ENCODE data around the gene GDI1.
"Not testable (repeated sequence)": the region's sequence is repeated elsewhere in the genome, so short reads cannot be mapped to it uniquely, and the experiment has no call there.

The GDI1 gene

DNA sequence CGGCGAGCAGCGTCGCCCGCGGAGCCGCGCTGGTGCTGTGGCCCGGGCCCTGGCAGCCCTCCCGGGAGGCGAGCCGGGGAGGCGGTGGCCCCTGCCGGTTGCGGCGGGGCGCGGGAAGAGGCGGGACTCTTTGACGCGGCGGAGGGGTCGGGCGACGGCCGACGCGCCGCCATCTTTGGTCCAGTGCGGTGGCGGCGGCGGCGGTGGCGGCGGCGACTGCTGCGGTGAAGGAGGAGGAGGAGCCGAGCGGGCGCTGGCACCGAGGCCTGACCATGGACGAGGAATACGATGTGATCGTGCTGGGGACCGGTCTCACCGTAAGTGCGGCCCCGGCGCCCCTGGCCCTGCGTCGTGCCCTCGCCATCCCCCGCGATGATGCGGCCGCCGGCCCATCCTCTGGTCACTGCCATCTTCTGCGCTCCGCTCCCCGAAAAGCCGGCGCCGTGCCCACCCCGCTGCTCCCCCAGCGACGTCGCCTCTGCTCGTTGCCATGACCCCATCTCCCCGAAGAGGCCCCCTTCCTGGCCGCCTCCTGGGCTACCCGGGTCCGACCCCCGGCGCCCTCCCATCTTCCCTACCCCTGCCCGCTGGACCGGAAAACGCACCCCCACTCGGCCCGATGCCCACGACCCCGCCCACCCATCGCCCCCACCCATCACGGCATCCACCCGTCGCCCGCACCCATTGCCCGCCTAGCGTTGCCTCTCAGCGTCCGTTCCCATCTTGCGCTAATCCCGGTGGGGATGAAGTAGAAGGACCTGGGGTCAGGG lies at the start of gene GDI1:
Gene GDI1 (plus strand): TSS at position 172 of the 770 bp plus-strand sequence. CDS start 101 bp downstream, at position 273.
- peak; percentile 71 for DNase-seq (ENCODE audit: low spot score)

DNA sequence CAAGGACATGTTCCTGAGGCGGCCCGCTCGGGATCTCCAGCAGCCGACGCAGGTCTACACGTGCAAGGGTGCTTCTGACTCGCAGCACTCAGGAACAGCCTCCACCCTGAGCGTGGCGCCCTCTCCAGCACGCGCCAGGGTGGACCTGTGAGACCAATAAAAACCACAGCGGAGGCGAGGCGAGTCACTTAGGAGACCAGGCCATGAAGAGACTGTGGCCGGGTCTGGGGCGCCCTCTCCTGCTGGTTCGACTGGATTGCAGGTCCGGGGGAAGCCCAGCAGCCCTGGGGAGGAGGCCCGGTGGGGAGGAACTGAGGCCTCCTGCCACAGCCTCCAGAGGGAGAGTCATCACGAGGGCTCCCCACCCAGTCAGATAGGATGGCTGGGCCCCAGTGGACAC lies 48.9 kb upstream of the GDI1 start:
- not testable (repeated sequence) for DNase-seq (ENCODE audit: low spot score)

DNA sequence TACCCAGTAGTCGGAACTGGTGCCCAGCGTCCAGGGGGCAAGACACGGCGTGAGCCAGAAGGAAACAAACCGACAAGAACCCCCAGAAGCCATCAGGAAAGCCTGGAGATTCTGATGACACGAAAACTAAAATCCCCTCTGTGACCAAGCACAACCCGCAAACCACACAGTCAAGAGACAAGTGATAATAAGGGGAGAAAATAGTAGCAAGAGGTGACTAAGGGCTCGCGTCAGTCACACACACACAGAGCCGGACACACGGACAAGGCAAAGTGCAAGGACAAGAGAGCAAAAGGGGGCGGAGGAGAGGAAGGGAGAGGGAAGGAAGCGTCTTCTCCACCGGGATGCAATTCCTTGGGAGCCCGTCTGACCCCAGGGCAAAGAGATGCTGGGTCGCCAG lies 48.3 kb upstream of the GDI1 start:
- not testable (repeated sequence) for DNase-seq (ENCODE audit: low spot score)

DNA sequence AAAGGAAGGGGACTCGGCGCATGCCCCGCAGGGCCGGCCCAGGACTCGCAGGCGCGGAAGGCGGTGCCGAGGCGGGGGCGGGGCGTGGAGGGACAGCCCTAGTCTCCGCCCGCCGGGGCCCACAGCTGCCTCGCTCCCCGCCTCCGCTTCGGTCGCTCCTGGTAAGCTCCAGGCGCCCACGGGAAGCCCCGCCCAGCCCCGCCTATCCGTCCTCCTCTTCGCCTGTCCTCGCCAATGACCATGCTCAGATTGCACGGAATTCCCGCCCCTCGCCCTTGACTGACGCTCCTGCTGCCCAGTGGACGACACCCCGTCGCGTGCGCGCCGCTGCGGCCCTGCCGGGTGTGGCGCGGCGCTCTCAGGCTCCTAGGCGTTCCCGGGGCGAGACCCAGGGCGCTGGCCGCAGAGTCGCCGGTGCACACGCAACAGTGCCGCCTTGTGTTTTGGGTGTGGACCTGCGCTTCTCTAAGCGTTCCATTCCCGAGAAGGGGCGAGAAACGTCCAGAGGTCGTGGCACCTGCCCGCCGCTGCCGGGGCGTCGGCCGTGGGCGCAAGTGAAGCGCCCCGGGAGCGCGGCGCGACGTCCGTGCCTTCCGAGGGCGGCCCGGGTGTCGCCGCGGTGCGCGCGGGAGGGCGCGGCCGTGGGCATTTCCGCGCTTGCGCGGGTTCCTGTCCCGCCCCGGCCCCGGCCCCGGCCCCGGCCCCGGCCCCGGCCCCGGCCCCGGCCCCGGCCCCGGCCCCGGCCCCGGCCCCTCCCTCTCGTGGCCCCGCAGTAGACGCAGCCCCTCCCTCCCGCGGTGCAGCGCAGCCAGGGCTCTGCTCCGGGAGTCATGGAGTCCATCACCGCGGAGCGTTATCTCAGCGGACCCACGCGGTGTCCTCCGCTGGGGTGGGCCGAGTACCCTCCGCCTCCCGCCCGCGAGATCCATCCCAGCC lies 46.9 kb upstream of the GDI1 start:
- DNase-seq (ENCODE audit: low spot score): not testable (repeated sequence)

DNA sequence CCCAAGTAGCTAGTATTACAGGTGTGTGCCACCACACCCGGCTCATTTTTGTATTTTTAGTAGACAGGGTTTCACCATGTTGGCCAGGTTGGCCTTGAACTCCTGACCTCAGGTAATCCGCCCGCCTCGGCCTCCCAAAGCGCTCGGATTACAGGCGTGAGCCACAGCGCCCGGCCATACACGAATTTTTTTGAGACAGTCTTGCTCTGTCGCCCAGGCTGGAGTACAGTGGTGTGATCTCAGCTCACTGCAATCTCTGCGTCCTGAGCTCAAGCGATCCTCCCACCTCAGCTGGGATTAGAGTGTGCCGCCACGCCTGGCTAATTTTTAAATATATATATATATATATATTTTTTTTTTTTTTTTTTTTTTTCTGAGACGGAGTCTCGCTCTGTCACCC lies 40.6 kb upstream of the GDI1 start:
- DNase-seq (ENCODE audit: low spot score): not testable (repeated sequence)

DNA sequence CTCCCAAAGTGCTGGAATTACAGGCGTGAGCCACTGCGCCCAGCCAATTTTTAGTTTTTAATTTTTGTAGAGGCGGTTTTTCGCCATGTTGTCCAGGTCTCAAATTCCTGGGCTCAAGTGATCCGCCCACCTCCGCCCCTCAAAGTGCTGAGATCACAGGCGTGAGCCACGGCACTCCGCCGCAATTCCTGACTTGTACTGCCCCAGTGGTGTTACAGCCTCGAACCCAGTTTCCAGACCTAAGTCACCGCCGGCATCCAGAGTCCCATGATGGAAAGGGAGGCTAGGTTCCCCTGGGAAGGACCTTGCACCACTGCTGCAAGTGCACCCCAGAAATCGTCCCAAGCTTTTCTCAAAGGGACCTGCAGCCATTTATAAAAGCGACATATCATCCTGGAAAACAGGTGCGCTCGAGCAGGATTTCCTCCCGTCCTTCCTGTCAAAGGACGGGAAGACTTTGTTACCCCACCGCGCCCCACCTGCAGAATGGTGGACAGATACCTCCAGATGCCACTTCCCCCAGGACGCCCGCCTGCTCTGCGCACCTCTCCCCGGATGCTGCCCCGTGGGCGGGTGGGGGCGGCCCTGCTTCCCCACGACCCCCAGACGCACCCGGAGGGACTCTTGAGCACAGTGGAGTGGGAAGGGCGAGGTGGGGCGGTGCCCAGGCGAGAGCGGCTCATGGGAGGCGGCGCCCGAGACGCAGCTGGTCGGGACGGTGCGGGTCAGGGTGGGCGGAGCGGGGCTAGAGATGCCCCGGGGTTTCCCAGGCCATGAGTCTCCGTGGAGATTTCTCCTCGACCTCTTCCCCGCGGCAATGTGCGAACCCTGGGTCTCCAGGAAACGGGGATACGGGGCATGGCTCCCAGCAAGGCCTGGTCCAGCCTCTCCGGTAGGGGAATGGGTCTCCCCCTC lies 39.7 kb upstream of the GDI1 start:
- peak; percentile 75 for DNase-seq (ENCODE audit: low spot score)

DNA sequence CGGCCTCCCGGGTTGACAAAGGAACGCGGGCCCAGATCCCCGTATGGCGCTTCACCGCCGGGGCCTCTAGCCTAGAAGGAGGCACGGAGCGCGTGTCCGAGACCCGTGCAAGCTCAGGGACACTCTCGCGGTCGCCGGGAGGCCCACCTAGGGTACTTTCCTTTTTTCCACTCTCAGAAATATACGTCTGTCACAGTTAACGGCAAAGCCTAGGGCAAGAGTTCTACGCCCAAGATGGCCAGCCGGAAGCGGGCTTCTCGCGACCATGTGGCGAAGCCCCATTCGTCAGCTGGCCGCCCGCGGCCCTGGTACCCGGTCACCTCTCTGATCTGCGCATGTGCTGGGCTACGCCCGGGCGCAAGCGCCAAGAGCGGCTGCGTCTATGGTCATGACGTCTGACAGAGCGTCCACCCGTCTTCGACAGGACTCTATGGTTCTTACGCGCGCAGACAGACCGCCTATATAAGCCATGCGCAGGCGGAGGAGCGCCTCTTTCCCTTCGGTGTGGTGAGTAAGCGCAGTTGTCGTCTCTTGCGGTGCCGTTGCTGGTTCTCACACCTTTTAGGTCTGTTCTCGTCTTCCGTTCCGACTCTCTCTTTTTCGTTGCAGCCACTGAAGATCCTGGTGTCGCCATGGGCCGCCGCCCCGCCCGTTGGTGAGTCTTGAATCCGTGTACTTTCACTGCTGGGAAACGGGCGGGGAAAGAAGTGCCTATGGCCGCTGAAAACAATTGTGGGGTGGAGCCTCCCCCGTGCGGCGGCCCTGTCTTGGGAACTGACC lies 38.9 kb upstream of the GDI1 start, which contains the start of gene RPL10:
Gene RPL10 (plus strand): TSS at position 490 of the 780 bp plus-strand sequence. CDS start 143 bp downstream, at position 633.
- DNase-seq (ENCODE audit: low spot score): peak; percentile 93

DNA sequence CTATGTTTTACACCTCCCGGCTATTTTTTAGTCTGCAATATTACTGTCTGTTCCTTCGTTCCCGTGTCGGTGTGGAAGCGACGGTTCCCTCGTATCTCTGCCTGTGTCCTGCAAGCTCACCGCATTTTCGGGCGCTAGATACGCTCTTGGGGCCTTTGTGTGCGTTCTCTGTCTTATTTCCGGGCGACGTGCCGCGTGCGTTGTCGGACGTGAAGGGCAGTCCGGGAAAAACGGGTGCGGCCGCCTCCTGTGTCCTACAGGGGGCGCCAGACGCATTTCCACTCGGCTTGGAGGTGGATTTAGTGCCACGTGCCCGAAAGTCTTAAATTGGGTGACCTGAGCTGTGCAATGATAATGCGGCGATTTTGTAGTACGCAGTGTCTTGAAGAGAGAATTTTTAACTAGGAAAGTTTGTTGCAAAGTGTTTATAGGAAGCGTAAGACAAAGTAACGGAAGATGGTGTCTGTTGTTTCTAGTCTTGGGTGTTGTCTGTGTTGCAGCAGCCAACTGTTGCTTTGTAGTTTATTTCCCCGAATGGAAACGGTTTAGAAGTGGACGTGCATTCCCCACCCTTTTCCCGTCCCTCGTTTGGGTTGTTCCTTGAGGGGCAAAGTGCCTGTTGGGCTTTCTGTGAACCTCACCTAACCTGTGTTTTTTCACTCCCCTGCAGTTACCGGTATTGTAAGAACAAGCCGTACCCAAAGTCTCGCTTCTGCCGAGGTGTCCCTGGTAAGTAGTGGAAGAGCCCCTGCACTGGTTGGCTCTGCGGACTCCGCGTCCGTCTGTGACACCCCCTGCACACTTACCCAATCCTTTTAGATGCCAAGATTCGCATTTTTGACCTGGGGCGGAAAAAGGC lies 38.1 kb upstream of the GDI1 start:
- DNase-seq (ENCODE audit: low spot score): peak; percentile 80

DNA sequence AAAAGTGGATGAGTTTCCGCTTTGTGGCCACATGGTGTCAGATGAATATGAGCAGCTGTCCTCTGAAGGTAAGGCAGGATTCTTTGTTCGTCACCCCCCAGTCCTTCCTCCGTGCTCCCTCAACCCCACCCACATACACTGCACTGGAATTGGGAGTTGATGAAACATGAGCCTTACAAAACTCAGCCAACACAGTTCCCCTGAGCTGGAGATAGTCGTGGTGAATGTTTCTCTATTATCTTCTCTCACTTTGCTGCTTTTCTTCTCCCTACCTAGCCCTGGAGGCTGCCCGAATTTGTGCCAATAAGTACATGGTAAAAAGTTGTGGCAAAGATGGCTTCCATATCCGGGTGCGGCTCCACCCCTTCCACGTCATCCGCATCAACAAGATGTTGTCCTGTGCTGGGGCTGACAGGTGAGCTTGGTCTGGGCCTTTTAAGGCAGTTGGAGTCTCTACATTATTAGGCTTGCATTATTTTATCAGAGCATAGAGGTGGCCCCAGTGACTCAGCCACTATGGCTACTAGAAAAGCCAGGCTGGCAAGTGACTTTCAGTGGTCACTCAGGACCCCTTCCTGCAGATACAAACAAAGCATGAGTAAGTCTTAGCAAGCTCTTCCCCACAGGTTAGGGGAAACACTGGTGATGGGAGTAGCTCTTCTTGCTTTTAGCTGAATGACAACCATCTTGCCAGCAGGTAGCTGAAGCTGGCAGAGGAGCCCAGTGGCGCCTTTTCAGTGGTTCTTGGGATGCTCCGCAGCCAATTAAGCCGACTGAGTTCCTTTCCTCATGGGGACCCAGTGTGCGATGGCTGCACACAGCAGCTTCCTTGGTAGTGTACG lies 37.2 kb upstream of the GDI1 start:
- DNase-seq (ENCODE audit: low spot score): no peak

DNA sequence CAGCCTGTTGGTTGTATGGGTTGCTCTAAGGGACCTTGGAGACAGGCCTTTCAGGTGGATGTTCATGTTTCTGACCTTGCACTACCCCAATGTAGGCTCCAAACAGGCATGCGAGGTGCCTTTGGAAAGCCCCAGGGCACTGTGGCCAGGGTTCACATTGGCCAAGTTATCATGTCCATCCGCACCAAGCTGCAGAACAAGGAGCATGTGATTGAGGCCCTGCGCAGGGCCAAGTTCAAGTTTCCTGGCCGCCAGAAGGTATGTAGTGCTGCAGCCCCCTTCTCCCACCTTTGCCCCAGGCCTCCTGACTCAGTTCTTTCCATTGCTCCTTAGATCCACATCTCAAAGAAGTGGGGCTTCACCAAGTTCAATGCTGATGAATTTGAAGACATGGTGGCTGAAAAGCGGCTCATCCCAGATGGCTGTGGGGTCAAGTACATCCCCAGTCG lies 36.6 kb upstream of the GDI1 start:
- DNase-seq (ENCODE audit: low spot score): not testable (repeated sequence)

DNA sequence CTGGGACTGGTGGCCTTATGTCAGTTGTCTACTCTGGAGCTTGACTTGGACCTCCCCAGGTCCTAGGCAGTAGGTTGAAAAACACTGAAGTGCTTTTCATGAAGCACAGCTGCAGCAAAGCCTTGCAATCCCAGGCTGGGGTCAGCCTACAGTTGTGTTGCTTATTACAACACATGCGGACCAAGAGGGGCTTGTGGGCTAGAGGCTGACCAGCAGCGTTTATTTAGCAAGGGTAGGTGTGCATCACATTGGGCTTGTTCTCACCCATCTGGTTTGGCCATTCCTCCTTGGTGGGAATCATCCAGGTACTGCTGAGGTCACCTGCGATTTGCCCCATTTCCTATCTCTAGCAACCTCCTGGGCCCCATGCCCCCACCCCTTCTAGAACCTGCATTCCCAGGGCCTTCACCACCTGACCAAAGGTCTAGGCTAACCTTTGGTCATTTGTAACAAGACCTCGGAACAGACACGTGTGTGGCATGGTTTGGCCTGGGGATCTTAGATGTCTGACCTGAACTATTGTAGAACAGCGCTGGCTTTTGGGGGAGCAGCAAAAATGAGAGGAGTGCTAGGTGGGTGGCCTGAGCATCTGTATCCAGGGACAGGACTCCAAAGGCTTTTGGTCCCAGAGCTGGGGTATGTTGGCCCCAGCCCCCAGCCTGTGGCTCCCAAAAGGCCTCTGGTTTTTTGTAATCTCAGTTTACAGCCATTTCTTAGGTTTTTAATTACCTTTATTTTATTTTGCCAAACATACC lies 35.7 kb upstream of the GDI1 start:
- DNase-seq (ENCODE audit: low spot score): no peak

DNA sequence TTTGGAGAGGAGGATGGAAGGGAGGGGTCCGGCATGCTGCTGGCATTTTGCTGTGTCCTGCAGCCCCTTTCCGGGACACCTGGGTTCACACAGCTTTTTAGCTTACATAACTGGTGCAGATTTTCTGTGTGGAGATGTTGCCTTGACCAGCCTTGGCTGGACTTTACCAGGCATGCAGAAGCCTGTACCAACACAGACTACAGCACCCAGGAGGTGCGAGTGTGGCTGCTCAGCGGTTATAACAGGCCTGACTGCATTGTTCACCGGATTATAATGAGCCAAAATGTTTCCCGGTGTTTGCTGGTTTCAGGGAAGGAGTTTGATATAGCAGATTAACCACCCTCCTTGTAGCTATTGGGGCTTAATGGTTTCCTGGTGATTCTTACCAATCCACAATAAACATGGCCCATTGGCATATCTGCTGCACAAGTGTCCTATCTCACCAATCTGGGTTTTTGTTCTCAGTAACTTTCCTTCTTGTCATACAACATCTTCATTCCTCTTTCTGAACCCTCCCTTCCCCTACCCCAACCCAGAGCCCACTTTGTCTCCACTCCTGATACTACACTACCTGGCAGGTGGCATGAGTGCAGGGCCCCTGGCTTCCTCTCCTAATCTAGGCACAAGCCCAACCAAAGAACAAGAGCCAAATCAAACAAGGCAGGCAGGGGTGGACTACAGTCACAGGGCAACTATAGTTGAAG lies 34.9 kb upstream of the GDI1 start:
- DNase-seq (ENCODE audit: low spot score): no peak

DNA sequence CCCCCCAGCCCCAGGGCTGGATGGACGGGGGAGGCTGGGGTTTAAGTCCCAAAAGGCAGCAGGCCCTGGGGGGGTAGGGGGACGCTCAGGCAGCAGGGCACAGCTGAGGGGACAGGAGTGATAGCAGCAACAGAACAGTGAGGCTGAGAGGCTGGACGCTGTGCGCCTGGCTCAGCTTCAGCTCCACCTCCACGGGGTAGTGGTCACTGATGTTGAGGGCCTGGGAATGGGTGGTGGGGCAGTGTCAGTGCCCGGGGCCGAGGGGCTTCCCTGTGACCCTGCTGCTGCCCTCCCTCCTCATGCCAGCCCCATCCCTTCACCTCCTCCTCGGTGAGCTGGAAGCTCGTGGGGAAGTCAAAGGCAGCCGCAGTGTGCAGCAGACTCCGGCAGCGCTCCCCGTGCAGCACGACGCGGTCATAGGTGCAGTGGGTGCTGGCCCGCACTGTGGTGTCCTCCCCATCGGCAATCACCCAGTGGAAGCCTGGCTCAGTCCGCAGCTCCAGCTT lies 34.3 kb upstream of the GDI1 start:
- no peak for DNase-seq (ENCODE audit: low spot score)

DNA sequence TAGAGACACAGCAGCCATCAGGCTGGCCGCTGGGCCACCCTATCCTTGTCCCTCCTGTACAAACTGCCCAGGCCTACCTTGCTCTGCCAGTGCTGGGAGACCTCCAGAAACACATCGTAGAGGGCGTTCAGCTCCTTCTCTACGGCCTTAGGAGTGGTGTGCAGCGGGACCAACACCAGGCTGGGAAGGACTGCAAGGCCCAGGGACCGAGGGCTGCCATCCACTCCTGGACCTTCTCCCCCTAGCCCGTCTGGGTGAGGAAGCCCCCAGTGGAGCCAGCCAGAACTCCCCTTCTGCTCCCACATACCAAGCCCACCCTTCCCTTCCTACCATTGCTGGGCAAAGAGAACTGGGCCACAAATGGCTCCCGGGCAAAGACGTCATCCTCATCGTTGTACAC lies 33.8 kb upstream of the GDI1 start:
- no peak for DNase-seq (ENCODE audit: low spot score)

DNA sequence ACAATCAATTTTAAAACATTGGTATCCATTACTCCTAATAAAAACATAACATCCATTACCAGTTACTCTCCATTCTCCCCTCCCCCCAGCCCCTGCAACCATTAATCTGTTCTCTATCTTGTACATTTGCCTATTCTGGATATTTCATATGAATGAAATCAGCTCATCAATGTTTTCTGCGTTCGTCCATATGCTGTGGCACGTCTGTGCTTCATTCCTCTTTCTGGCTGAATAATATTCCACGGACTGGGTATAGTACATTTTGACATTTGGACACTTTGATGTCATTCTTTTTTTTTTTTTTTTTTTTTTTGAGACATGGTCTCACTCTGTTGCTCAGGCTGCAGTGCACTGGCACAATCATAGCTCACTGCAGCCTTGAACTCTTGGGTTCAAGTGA lies 33.1 kb upstream of the GDI1 start:
- no peak for DNase-seq (ENCODE audit: low spot score)

DNA sequence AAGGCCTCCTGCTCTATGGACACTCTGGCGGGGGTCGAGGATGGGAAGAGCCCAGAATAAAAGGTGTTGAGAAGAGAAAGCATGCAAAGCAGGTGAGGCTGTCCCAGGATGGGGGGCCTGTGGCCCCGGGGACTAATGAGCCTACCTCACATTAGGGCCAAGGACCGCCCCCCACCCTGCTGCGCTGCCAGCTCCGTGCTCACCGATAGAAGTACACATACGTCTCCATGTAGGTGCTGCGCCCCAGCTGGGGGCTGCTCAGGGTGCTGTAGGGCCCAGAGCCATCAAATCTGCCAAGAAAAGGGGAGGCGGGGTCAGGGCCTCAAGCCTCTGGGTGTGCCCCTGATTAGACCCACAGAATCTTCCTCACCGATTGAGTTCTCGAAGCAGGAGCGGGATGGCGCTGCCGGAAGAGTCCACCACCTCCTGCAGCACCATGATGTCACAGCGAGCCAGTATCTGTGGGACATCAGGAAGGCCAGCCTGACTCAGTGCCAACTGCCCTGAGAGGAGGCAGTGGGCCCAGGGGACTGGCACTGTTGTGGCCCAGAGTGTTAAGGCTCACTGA lies 32.2 kb upstream of the GDI1 start:
- DNase-seq (ENCODE audit: low spot score): no peak

DNA sequence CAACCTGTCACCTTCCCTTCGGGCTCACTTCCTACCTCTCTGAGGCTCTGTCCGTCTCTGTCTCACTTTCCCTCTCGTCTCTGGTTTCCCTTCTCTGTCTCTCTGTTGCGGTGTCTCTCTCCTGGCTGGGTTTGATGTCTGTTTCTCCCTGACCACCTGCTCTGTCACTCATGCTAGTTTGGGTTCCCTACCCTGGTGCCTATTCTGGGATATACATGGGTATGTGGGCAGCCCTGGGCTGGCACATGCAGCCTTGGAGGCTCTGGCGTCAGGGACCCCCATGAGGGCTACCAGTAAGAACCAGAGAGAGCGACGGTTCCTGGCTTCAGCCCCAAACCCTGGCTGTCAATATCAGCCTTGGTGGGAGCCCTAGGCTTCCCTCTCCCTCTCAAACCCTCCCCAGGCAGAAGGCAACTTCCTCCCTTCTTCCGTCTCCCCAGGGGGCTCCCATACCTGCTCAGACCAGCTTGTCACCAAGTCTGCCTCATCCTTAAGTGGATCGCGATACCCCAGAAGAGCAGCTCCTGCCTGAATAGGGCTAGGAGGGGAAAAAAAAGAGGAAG lies 28.2 kb upstream of the GDI1 start:
- DNase-seq (ENCODE audit: low spot score): no peak

Measured in ecto neural progenitor cell (in vitro differentiated cells).